SK-N-SH treated with all-trans-retinoic acid at 6 μM for 48 hours (cell line): ENCODE data around the gene IFIT2.

Experiments
- ARNTL ChIP-seq: fragments of 450-650 bp; formaldehyde crosslinking; IDR thresholded peaks from 2 replicates; pipeline ENCODE4 v1.5.0; 2020; ENCODE audit warnings: low read depth, mild to moderate bottlenecking, moderate library complexity, borderline replicate concordance
- CSDC2 ChIP-seq: fragments of 250-450 bp; sonication (Bioruptor Pico); IDR thresholded peaks from 2 replicates; pipeline ENCODE4 v1.5.0; 2020; ENCODE audit warnings: mild to moderate bottlenecking, moderate library complexity
- ESRRG ChIP-seq: fragments of 250-450 bp; sonication (Bioruptor Pico); IDR thresholded peaks from 2 replicates; pipeline ENCODE4 v1.6.1; 2021; ENCODE audit warnings: mild to moderate bottlenecking
- GLIS3 ChIP-seq: fragments of 250-450 bp; sonication (Bioruptor Pico); IDR thresholded peaks from 2 replicates; pipeline ENCODE4 v1.5.0; 2020; ENCODE audit warnings: mild to moderate bottlenecking, moderate library complexity
- PATZ1 ChIP-seq: fragments of 250-450 bp; sonication (Bioruptor Pico); IDR thresholded peaks from 2 replicates; pipeline ENCODE4 v1.8.0; 2020; ENCODE audit warnings: mild to moderate bottlenecking, moderate library complexity, borderline replicate concordance
- ZNF70 ChIP-seq: fragments of 450-650 bp; formaldehyde crosslinking; IDR thresholded peaks from 2 replicates; pipeline ENCODE4 v1.5.0; 2020; ENCODE audit warnings: mild to moderate bottlenecking, moderate library complexity

GRCh38 chr10:89344156-89344555 is 42.3 kb downstream of the IFIT2 start:
- TF ChIP-seq ARNTL (CRISPR knock-in tag) (no peak), GLIS3 (CRISPR knock-in tag) (no peak), ZNF70 (CRISPR knock-in tag) (no peak), PATZ1 (CRISPR knock-in tag) (no peak), CSDC2 (CRISPR knock-in tag) (no peak), ESRRG (no peak)
